Right lobe of liver (tissue), 6 donors: Measurements from ENCODE around the gene PPM1L. TPM values are rescaled to one million over a fixed set of nuclear protein-coding genes. Genes with fewer than 3 reads are reported as not detected.

ENCODE experiments used
- ATAC-seq, 4 donors: fragments of 200-7000 bp; cut with Tn5 transposase; one replicate each; pipeline ENCODE4 v1.9.1; 2020; ENCODE audit warnings: mild to moderate bottlenecking in 4 of 4, moderate library complexity in 4 of 4
- DNase-seq, 3 donors: peaks; one replicate each; pipeline ENCODE4 v3.0.0-alpha.2; 2020
- H3K27ac ChIP-seq, 3 donors: fragments of 200-600 bp; one replicate each; pipeline ENCODE4 v1.8.0; 2022
- H3K27me3 ChIP-seq, 2 donors: fragments of 200-600 bp; one replicate each; pipeline ENCODE4 v1.8.0; 2022
- H3K36me3 ChIP-seq, 4 donors: fragments of 200-600 bp; sonication (generic) in 1 of 4; one replicate each; pipeline versions ENCODE4 v1.5.1 to v1.8.0; 2017 to 2022; ENCODE audit warnings: control low read depth in 1 of 4
- H3K4me1 ChIP-seq, 4 donors: fragments of 200-600 bp; sonication (generic) in 1 of 4; one replicate each; pipeline versions ENCODE4 v1.5.1 to v1.8.0; 2017 to 2022; ENCODE audit warnings: control low read depth in 1 of 4
- H3K4me3 ChIP-seq, 3 donors: fragments of 200-600 bp; one replicate each; pipeline ENCODE4 v1.8.0; 2022
- H3K9me3 ChIP-seq, 4 donors: fragments of 200-600 bp; sonication (generic) in 1 of 4; one replicate each; pipeline versions ENCODE4 v1.5.1 to v1.8.0; 2017 to 2022; ENCODE audit warnings: control low read depth in 1 of 4
- POLR2A ChIP-seq: fragments of 450-650 bp; IDR thresholded peaks from one replicate; pipeline ENCODE4 v1.6.1; 2017; ENCODE audit warnings: antibody characterized with exemption, mild to moderate bottlenecking
- WGBS: methylation state at CpG from one replicate; pipeline ENCODE4 v1.1.6; 2018; ENCODE audit warnings: low coverage, low lambda C conversion rate; ENCODE audit not compliant: insufficient coverage; ENCODE audit errors: missing lambda C conversion rate; 5-methylcytosine and 5-hydroxymethylcytosine counted together
- intact Hi-C, 2 donors: fragments of 100-400 bp; cut with DNase I; formaldehyde crosslinking; loops; one replicate each; pipeline versions ENCODE4 v1.11.2 to v1.14.1; 2022
- total RNA-seq, 6 experiments: library from RNA; depleted of rRNA in 2 of 6; stranded (reverse); fragments of >200 nt in 2 of 6; fragmentation: NEBNext Ultra II Directional in 3 of 6; extraction: Animal tissue kit (Norgen Biotek cat#: 25700) in 3 of 6; gene quantifications; one replicate each; pipeline versions ENCODE4 v1.1.0 to v1.2.4, GENCODE V29; 2016 to 2023
- TF ChIP-seq, protein P1 (sequence below), 4 donors: fragments of 200-600 bp in 3 of 4; fragments of 450-650 bp in 1 of 4; IDR thresholded peaks; one replicate each; pipeline versions ENCODE4 v1.5.1 to v1.8.0; 2016 to 2022; ENCODE audit warnings: antibody characterized with exemption in 4 of 4, mild to moderate bottlenecking in 2 of 4
- donor health status: DM: no; HTN: yes; CAD: no.
- donor health status: DM: no; HTN: no; CAD: no.
- donor health status: DM: no; HTN: no; CAD: no.
- donor health status: DM: no; HTN: yes; CAD: no.
- donor health status: DM: no; HTN: yes; CAD: no.

Gene PPM1L
- total RNA-seq, 6 experiments from 2014 or later = 6.9 to 25.4 (median 14.7) TPM

- H3K27me3 ChIP-seq = no peaks in the 10 kb centered on the region
- TF ChIP-seq, protein P1, sequence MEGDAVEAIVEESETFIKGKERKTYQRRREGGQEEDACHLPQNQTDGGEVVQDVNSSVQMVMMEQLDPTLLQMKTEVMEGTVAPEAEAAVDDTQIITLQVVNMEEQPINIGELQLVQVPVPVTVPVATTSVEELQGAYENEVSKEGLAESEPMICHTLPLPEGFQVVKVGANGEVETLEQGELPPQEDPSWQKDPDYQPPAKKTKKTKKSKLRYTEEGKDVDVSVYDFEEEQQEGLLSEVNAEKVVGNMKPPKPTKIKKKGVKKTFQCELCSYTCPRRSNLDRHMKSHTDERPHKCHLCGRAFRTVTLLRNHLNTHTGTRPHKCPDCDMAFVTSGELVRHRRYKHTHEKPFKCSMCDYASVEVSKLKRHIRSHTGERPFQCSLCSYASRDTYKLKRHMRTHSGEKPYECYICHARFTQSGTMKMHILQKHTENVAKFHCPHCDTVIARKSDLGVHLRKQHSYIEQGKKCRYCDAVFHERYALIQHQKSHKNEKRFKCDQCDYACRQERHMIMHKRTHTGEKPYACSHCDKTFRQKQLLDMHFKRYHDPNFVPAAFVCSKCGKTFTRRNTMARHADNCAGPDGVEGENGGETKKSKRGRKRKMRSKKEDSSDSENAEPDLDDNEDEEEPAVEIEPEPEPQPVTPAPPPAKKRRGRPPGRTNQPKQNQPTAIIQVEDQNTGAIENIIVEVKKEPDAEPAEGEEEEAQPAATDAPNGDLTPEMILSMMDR (IDR thresholded peaks at IDR 0.05) = no peak
- no peak for TF ChIP-seq POLR2A
- intact Hi-C loops = no loop called here
- H3K4me1 ChIP-seq = peaks cover 0 to 22% (median 8%) of the 10 kb centered on the region in 4 donors
- H3K36me3 ChIP-seq = no peaks in the 10 kb centered on the region
- ATAC-seq (peak; percentile 5 to 43 (median 24)), DNase-seq (no peak)
- peak overlapping the region; percentile 65 to 86 (median 73) for H3K27ac ChIP-seq
- no peak overlapping the region for H3K4me3 ChIP-seq
- WGBS = 58% methylated on average over 4 of the region's 4 CpGs
- no peaks in the 10 kb centered on the region for H3K9me3 ChIP-seq
Measured at GRCh38 chr3:160796089-160796812, 40.2 kb downstream of the PPM1L start.

- peaks cover 0 to 27% (median 10%) of the 10 kb centered on the region in 4 donors for H3K4me1 ChIP-seq
- TF ChIP-seq, protein P1 (IDR thresholded peaks at IDR 0.05) = no peak
- no peak for TF ChIP-seq POLR2A
- intact Hi-C loops = no loop called here
Measured at GRCh38 chr3:160796813-160797164, 40.8 kb downstream of the PPM1L start.

DNA sequence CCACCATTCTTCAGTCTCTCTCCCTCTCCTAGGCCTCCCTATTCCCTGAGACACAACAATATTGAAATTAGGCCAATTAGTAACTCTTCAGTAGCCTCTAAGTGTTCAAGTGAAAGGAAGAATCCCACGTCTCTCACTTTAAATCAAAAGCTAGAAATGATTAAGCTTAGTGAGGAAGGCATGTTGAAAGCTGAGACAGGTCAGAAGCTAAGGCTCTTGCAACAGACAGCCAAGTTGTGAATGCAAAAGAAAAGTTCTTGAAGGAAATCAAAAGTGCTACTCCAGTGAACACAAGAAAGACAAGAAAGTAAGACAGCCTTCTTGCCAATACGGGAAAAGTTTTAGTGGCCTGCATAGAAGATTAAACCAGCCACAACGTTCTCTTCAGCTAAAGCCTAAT, 41.3 kb downstream of the PPM1L start:
- TF ChIP-seq POLR2A = no peak
- TF ChIP-seq, protein P1 (IDR thresholded peaks at IDR 0.05) = no peak
- DNase-seq (no peak), ATAC-seq (peak in 1 of 4 donors; percentile 2)
- H3K9me3 ChIP-seq = no peaks in the 10 kb centered on the region
- H3K4me3 ChIP-seq = no peak overlapping the region
- 48% methylated on average over 3 of the region's 3 CpGs for WGBS
- peak overlapping the region in 2 of 3 donors; percentile 73 to 86 for H3K27ac ChIP-seq
- intact Hi-C loops = no loop called here
- H3K27me3 ChIP-seq = no peaks in the 10 kb centered on the region
- peaks cover 0 to 28% (median 12%) of the 10 kb centered on the region in 4 donors for H3K4me1 ChIP-seq
- no peaks in the 10 kb centered on the region for H3K36me3 ChIP-seq

More at GRCh38 chr3:160796813-160797164, 40.8 kb downstream of the PPM1L start:
- no peak overlapping the region for H3K4me3 ChIP-seq
- H3K9me3 ChIP-seq = no peaks in the 10 kb centered on the region
- DNase-seq = peak in 1 of 3 donors; percentile 59
- peak overlapping the region; percentile 65 to 86 (median 73) for H3K27ac ChIP-seq
- WGBS = 8% methylated on average over 1 of the region's 1 CpG
- H3K36me3 ChIP-seq = no peaks in the 10 kb centered on the region
- ATAC-seq = peak; percentile 92 to 97 (median 94)
- no peaks in the 10 kb centered on the region for H3K27me3 ChIP-seq

GRCh38 chr3:160801386-160802118, 45.5 kb downstream of the PPM1L start:
- TF ChIP-seq POLR2A = no peak
- TF ChIP-seq, protein P1 (IDR thresholded peaks at IDR 0.05) = no peak
- H3K27ac ChIP-seq = peak overlapping the region; percentile 29 to 65 (median 44)
- H3K27me3 ChIP-seq = no peaks in the 10 kb centered on the region
- no peak overlapping the region for H3K4me3 ChIP-seq
- H3K4me1 ChIP-seq = peaks cover 0 to 22% (median 10%) of the 10 kb centered on the region in 4 donors
- intact Hi-C loops = no loop called here
- no peaks in the 10 kb centered on the region for H3K36me3 ChIP-seq
- H3K9me3 ChIP-seq = no peaks in the 10 kb centered on the region
- ATAC-seq (peak; percentile 78 to 90 (median 85)), DNase-seq (peak in 2 of 3 donors; percentile 23 to 66)
- 19% methylated on average over 8 of the region's 8 CpGs for WGBS
